Measurements from ENCODE around the gene FAM181B. TPM values are rescaled to one million over a fixed set of nuclear protein-coding genes. Genes with fewer than 3 reads are reported as not detected.
"Not testable (repeated sequence)": the region's sequence is repeated elsewhere in the genome, so short reads cannot be mapped to it uniquely, and the experiment has no call there.

Gene FAM181B
- total and polyA plus RNA-seq, 2 experiments from 2014 or later = 0.60 to 1.4 TPM

- H3K4me3 ChIP-seq = no peak overlapping the region
- no peak overlapping the region for H3K27ac ChIP-seq
- no peaks in the 10 kb centered on the region for H3K27me3 ChIP-seq
- no peaks in the 10 kb centered on the region for H3K36me3 ChIP-seq
- DNase-seq (ENCODE audit: low read depth in 1 of 2, low spot score in 1 of 2) = peak; percentile 61 to 64
- H3K4me1 ChIP-seq (ENCODE audit: low read depth) = no peaks in the 10 kb centered on the region
- peak; percentile 70 for TF ChIP-seq CTCF (IDR thresholded peaks at IDR 0.05; ENCODE audit: low read depth, low read length)
- H3K9me3 ChIP-seq (ENCODE audit: low read depth) = no peaks in the 10 kb centered on the region
These were observed 31.7 kb downstream of the FAM181B start for GRCh38 chr11:82701847-82702520.

GRCh38 chr11:82698576-82699352, 34.9 kb downstream of the FAM181B start:
- no peak for DNase-seq (ENCODE audit: low read depth in 1 of 2, low spot score in 1 of 2)
- Histone ChIP-seq H3K9me3 (ENCODE audit: low read depth) (no peaks in the 10 kb centered on the region), H3K36me3 (no peaks in the 10 kb centered on the region), H3K4me1 (ENCODE audit: low read depth) (no peaks in the 10 kb centered on the region), H3K4me3 (no peak overlapping the region), H3K27me3 (no peaks in the 10 kb centered on the region), H3K27ac (no peak overlapping the region)
- TF ChIP-seq CTCF (IDR thresholded peaks at IDR 0.05; ENCODE audit: low read depth, low read length) = no peak

- no peak for TF ChIP-seq CTCF (IDR thresholded peaks at IDR 0.05; ENCODE audit: low read depth, low read length)
- no peaks in the 10 kb centered on the region for H3K4me1 ChIP-seq (ENCODE audit: low read depth)
- H3K9me3 ChIP-seq (ENCODE audit: low read depth) = no peaks in the 10 kb centered on the region
- H3K36me3 ChIP-seq = no peaks in the 10 kb centered on the region
- no peaks in the 10 kb centered on the region for H3K27me3 ChIP-seq
- no peak overlapping the region for H3K4me3 ChIP-seq
- H3K27ac ChIP-seq = no peak overlapping the region
- DNase-seq (ENCODE audit: low read depth in 1 of 2, low spot score in 1 of 2) = no peak
These were observed 40.7 kb downstream of the FAM181B start for GRCh38 chr11:82692981-82693380.

GRCh38 chr11:82689347-82689746, 44.3 kb downstream of the FAM181B start:
- not testable (repeated sequence) for H3K9me3 ChIP-seq (ENCODE audit: low read depth); DNase-seq (ENCODE audit: low read depth in 1 of 2, low spot score in 1 of 2); H3K4me3 ChIP-seq; H3K27ac ChIP-seq; H3K4me1 ChIP-seq (ENCODE audit: low read depth); H3K27me3 ChIP-seq; H3K36me3 ChIP-seq

- Histone ChIP-seq H3K4me3 (no peak overlapping the region), H3K27ac (no peak overlapping the region), H3K36me3 (no peaks in the 10 kb centered on the region), H3K9me3 (ENCODE audit: low read depth) (no peaks in the 10 kb centered on the region), H3K27me3 (no peaks in the 10 kb centered on the region), H3K4me1 (ENCODE audit: low read depth) (no peaks in the 10 kb centered on the region)
- DNase-seq (ENCODE audit: low read depth in 1 of 2, low spot score in 1 of 2) = no peak
- no peak for TF ChIP-seq CTCF (IDR thresholded peaks at IDR 0.05; ENCODE audit: low read depth, low read length)
These were observed 47.5 kb downstream of the FAM181B start for GRCh38 chr11:82686211-82686610.

GRCh38 chr11:82683029-82683428, 50.6 kb downstream of the FAM181B start:
- no peak for DNase-seq (ENCODE audit: low read depth in 1 of 2, low spot score in 1 of 2)
- no peaks in the 10 kb centered on the region for H3K36me3 ChIP-seq
- no peak for TF ChIP-seq CTCF (IDR thresholded peaks at IDR 0.05; ENCODE audit: low read depth, low read length)

More at GRCh38 chr11:82683029-82683428, 50.6 kb downstream of the FAM181B start:
- no peaks in the 10 kb centered on the region for H3K4me1 ChIP-seq (ENCODE audit: low read depth)
- H3K9me3 ChIP-seq (ENCODE audit: low read depth) = no peaks in the 10 kb centered on the region
- H3K27ac ChIP-seq = no peak overlapping the region
- no peaks in the 10 kb centered on the region for H3K27me3 ChIP-seq
- no peak overlapping the region for H3K4me3 ChIP-seq

Data from cardiac muscle cell (in vitro differentiated cells and primary cell).